CD14-positive monocyte (primary cell): ENCODE data around the gene AIFM3. TPM values are rescaled to one million over a fixed set of nuclear protein-coding genes. Genes with fewer than 3 reads are reported as not detected.

ENCODE experiments used
- DNase-seq, 3 donors: peaks; one replicate each; pipeline ENCODE4 v3.0.0-alpha.2; 2011 to 2022
- H2AFZ ChIP-seq: 2 replicates; pipeline ENCODE4 v1.6.0; 2012; ENCODE audit warnings: mild to moderate bottlenecking, low read depth, low read length, inconsistent platforms; ENCODE audit not compliant: insufficient read depth, poor library complexity, severe bottlenecking
- H3K27ac ChIP-seq, 2 donors: 1 replicate in 1 of 2; 2 replicates in 1 of 2; pipeline ENCODE4 v1.5.1; 2012 to 2013; ENCODE audit warnings: low read length in 2 of 2, control low read depth in 1 of 2, inconsistent platforms in 1 of 2, low read depth in 1 of 2, mild to moderate bottlenecking in 1 of 2
- H3K27me3 ChIP-seq, 2 donors: one replicate each; pipeline versions ENCODE4 v1.6.0 to v1.6.1; 2011 to 2013; ENCODE audit warnings: low read length in 2 of 2; ENCODE audit not compliant: control insufficient read depth in 2 of 2, insufficient read depth in 2 of 2
- H3K36me3 ChIP-seq, 2 donors: replicated peaks in 1 of 2; 1 replicate in 1 of 2; 2 replicates in 1 of 2; pipeline versions ENCODE4 v1.5.1 to v1.6.1; 2012 to 2013; ENCODE audit warnings: low read length in 2 of 2, control low read depth in 1 of 2, inconsistent platforms in 1 of 2, mild to moderate bottlenecking in 1 of 2; ENCODE audit not compliant: insufficient read depth in 2 of 2, control insufficient read depth in 1 of 2
- H3K4me1 ChIP-seq, 2 donors: 1 replicate in 1 of 2; 2 replicates in 1 of 2; pipeline versions ENCODE4 v1.5.1 to v1.6.1; 2012 to 2013; ENCODE audit warnings: low read length in 2 of 2, control low read depth in 1 of 2, inconsistent platforms in 1 of 2, mild to moderate bottlenecking in 1 of 2, moderate library complexity in 1 of 2; ENCODE audit not compliant: insufficient read depth in 2 of 2, control insufficient read depth in 1 of 2
- H3K4me2 ChIP-seq: replicated peaks from 2 replicates; pipeline ENCODE3; 2012; ENCODE audit warnings: low read length, moderate library complexity, mild to moderate bottlenecking; ENCODE audit not compliant: poor library complexity, severe bottlenecking; ENCODE audit errors: extremely low read depth
- H3K4me3 ChIP-seq, 3 experiments: fragments of 200-600 bp in 1 of 3; sonication (generic) in 1 of 3; replicated peaks in 1 of 3; 1 replicate in 2 of 3; 2 replicates in 1 of 3; pipeline ENCODE4 v1.5.1; 2011 to 2013; ENCODE audit warnings: low read length in 3 of 3, mild to moderate bottlenecking in 3 of 3, control low read depth in 2 of 3, low read depth in 2 of 3, inconsistent platforms in 1 of 3, moderate library complexity in 1 of 3
- H3K79me2 ChIP-seq: 2 replicates; pipeline ENCODE4 v1.6.0; 2012; ENCODE audit warnings: mild to moderate bottlenecking, control low read depth, inconsistent platforms, low read length, moderate library complexity; ENCODE audit not compliant: insufficient read depth
- H3K9ac ChIP-seq: 2 replicates; pipeline ENCODE4 v1.6.0; 2017; ENCODE audit warnings: low read length, mild to moderate bottlenecking; ENCODE audit not compliant: insufficient read depth, poor library complexity, severe bottlenecking
- H3K9me3 ChIP-seq, 2 donors: replicated peaks in 1 of 2; 1 replicate in 1 of 2; 2 replicates in 1 of 2; pipeline versions ENCODE4 v1.5.1 to v1.6.1; 2012 to 2013; ENCODE audit warnings: low read length in 2 of 2, control low read depth in 1 of 2; ENCODE audit not compliant: control insufficient read depth in 1 of 2, insufficient read depth in 1 of 2
- H4K20me1 ChIP-seq: 2 replicates; pipeline ENCODE4 v1.6.0; 2012; ENCODE audit warnings: mild to moderate bottlenecking, low read length, control low read depth, moderate library complexity; ENCODE audit not compliant: insufficient read depth
- H3K27ac Mint-ChIP-seq, 7 donors: one replicate each; pipeline ENCODE4 v1.8.0; 2020; ENCODE audit warnings: mild to moderate bottlenecking in 7 of 7, mixed read lengths in 7 of 7, moderate library complexity in 6 of 7, inconsistent platforms in 2 of 7
- H3K27me3 Mint-ChIP-seq, 3 donors: one replicate each; pipeline ENCODE4 v1.8.0; 2021 to 2022; ENCODE audit warnings: low read depth in 3 of 3, mild to moderate bottlenecking in 3 of 3, mixed read lengths in 3 of 3, moderate library complexity in 3 of 3, inconsistent platforms in 1 of 3
- H3K36me3 Mint-ChIP-seq, 2 donors: one replicate each; pipeline ENCODE4 v1.8.0; 2020; ENCODE audit warnings: mixed read lengths in 2 of 2, inconsistent platforms in 1 of 2, mild to moderate bottlenecking in 1 of 2
- H3K4me1 Mint-ChIP-seq: one replicate; pipeline ENCODE4 v1.8.0; 2020; ENCODE audit warnings: mild to moderate bottlenecking, mixed read lengths
- H3K4me3 Mint-ChIP-seq, 2 donors: one replicate each; pipeline ENCODE4 v1.8.0; 2020; ENCODE audit warnings: mild to moderate bottlenecking in 2 of 2, mixed read lengths in 2 of 2, moderate library complexity in 1 of 2
- H3K9me3 Mint-ChIP-seq, 7 donors: one replicate each; pipeline ENCODE4 v1.8.0; 2020 to 2022; ENCODE audit warnings: mixed read lengths in 7 of 7, mild to moderate bottlenecking in 6 of 7, moderate library complexity in 6 of 7, inconsistent platforms in 2 of 7
- CTCF ChIP-seq: fragments of 200-600 bp; IDR thresholded peaks from one replicate; pipeline ENCODE4 v1.8.0; 2022; ENCODE audit warnings: antibody characterized with exemption, mild to moderate bottlenecking
- WGBS: methylation state at CpG from one replicate; pipeline ENCODE4 v1.1.5; 2013; ENCODE audit warnings: missing lambda C conversion rate; ENCODE audit not compliant: insufficient coverage; 5-methylcytosine and 5-hydroxymethylcytosine counted together
- intact Hi-C, 2 donors: fragments of 100-400 bp; cut with micrococcal nuclease; formaldehyde crosslinking; loops; one replicate each; pipeline versions ENCODE4 v1.15.0 to v1.15.1; 2023
- polyA plus RNA-seq, 3 donors: library from polyadenylated mRNA; depleted of rRNA in 1 of 3; unstranded in 2 of 3; stranded (reverse) in 1 of 3; fragments of 300-500 nt in 2 of 3; fragments of >200 nt in 1 of 3; fragmentation: Illumina TruSeq in 2 of 3; gene quantifications; 1 replicate in 2 of 3; 2 replicates in 1 of 3; pipeline ENCODE4 v1.2.3, GENCODE V29; 2012 to 2021

Gene AIFM3
- polyA plus RNA-seq, 3 donors, result 2.1 to 40.9 (median 2.3) TPM

DNA sequence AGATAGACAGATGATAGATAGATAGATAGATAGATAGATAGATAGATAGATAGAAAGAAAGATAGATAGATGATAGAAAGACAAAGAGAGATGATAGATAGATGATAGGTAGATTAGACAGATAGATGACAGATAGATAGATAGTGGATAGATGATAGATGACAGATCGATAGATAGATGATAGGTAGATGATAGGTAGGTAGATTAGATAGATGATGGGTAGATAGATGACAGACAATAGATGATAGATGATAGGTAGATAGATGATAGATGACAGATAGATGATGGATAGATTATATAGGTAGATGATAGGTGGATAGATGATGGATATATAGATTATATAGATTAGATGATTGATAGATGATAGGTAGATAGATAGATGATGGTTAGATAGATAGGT, 19.3 kb downstream of the AIFM3 start:
- Mint-ChIP-seq H3K9me3 (no peaks in the 10 kb centered on the region), H3K4me1 (peaks cover 19% of the 10 kb centered on the region), H3K4me3 (no peak overlapping the region), H3K36me3 (peaks cover 48 to 60% of the 10 kb centered on the region in 2 donors), H3K27me3 (peaks cover 0 to 3% (median 0%) of the 10 kb centered on the region in 3 donors), H3K27ac (no peak overlapping the region)
- Histone ChIP-seq H3K4me3 (no peak overlapping the region), H4K20me1 (no peaks in the 10 kb centered on the region), H3K4me1 (peaks cover 14 to 21% of the 10 kb centered on the region in 2 donors), H3K27ac (no peak overlapping the region), H3K4me2 (no peak overlapping the region), H3K9me3 (no peaks in the 10 kb centered on the region), H3K27me3 (no peaks in the 10 kb centered on the region), H3K79me2 (peaks cover 13% of the 10 kb centered on the region), H3K9ac (no peak overlapping the region), H3K36me3 (peaks cover 45 to 56% of the 10 kb centered on the region in 2 donors), H2AFZ (no peak overlapping the region)
- 100% methylated on average over 1 of the region's 1 CpG for WGBS
- no peak for DNase-seq
- intact Hi-C loops, result loop anchor here in 1 of 2 donors (10.0 kb wide), 1 partner anchor 58 kb away; the partner anchor contains the start of gene LRRC74B
- TF ChIP-seq CTCF, result no peak

- H3K27me3 ChIP-seq, result no peaks in the 10 kb centered on the region
- H3K4me3 Mint-ChIP-seq, result no peak overlapping the region
- WGBS, result 98% methylated on average over 10 of the region's 14 CpGs
- H3K27ac Mint-ChIP-seq, result peak overlapping the region in 1 of 7 donors; percentile 6
- intact Hi-C loops, result loop anchor here in 1 of 2 donors (10.0 kb wide), 1 partner anchor 57 kb away; the partner anchor contains the start of gene LRRC74B
- peaks cover 11% of the 10 kb centered on the region for H3K79me2 ChIP-seq
- no peak overlapping the region for H2AFZ ChIP-seq
- H3K4me2 ChIP-seq, result no peak overlapping the region
- H3K9ac ChIP-seq, result no peak overlapping the region
- H3K27me3 Mint-ChIP-seq, result peaks cover 0 to 3% (median 0%) of the 10 kb centered on the region in 3 donors
- peaks cover 55 to 66% of the 10 kb centered on the region in 2 donors for H3K36me3 ChIP-seq
- H3K27ac ChIP-seq, result no peak overlapping the region
- H3K9me3 ChIP-seq, result no peaks in the 10 kb centered on the region
- peaks cover 54 to 70% of the 10 kb centered on the region in 2 donors for H3K36me3 Mint-ChIP-seq
- no peak overlapping the region for H3K4me3 ChIP-seq
- DNase-seq, result no peak
- H3K4me1 ChIP-seq, result peaks cover 10 to 14% of the 10 kb centered on the region in 2 donors
- H3K9me3 Mint-ChIP-seq, result no peaks in the 10 kb centered on the region
- no peaks in the 10 kb centered on the region for H4K20me1 ChIP-seq
- no peak for TF ChIP-seq CTCF
- H3K4me1 Mint-ChIP-seq, result peaks cover 16% of the 10 kb centered on the region
These were observed 20.3 kb downstream of the AIFM3 start for GRCh38 chr22:20987375-20987774.
